Neural progenitor cell (in vitro differentiated cells): ENCODE data around the gene SNX11.

ENCODE experiments used
- EZH2 ChIP-seq: fragments of 200-600 bp; sonication (generic); IDR thresholded peaks from 2 replicates; pipeline ENCODE4 v1.6.1; 2017; ENCODE audit warnings: antibody characterized with exemption, mild to moderate bottlenecking, moderate library complexity
- EZH2phosphoT487 ChIP-seq: fragments of 200-600 bp; sonication (generic); IDR thresholded peaks from 2 replicates; pipeline ENCODE4 v1.6.1; 2017; ENCODE audit warnings: antibody characterized with exemption
- TF ChIP-seq, protein P1 (sequence below): fragments of 200-600 bp; sonication (generic); IDR thresholded peaks from 2 replicates; pipeline ENCODE4 v1.5.1; 2017; ENCODE audit warnings: antibody characterized with exemption, mild to moderate bottlenecking

- TF ChIP-seq, protein P1, sequence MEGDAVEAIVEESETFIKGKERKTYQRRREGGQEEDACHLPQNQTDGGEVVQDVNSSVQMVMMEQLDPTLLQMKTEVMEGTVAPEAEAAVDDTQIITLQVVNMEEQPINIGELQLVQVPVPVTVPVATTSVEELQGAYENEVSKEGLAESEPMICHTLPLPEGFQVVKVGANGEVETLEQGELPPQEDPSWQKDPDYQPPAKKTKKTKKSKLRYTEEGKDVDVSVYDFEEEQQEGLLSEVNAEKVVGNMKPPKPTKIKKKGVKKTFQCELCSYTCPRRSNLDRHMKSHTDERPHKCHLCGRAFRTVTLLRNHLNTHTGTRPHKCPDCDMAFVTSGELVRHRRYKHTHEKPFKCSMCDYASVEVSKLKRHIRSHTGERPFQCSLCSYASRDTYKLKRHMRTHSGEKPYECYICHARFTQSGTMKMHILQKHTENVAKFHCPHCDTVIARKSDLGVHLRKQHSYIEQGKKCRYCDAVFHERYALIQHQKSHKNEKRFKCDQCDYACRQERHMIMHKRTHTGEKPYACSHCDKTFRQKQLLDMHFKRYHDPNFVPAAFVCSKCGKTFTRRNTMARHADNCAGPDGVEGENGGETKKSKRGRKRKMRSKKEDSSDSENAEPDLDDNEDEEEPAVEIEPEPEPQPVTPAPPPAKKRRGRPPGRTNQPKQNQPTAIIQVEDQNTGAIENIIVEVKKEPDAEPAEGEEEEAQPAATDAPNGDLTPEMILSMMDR: no peak
- TF ChIP-seq EZH2 (no peak), EZH2phosphoT487 (no peak)
Measured at GRCh38 chr17:48101012-48101720, 6.4 kb upstream of the SNX11 start, which contains the start of gene CBX1.
